Neuronal stem cell (in vitro differentiated cells): ENCODE results near the gene PCSK7.

Experiments
- DNase-seq: peaks from one replicate; pipeline ENCODE4 v3.0.0-alpha.2; 2013; ENCODE audit warnings: low spot score
- H2AFZ ChIP-seq: one replicate; pipeline ENCODE4 v1.6.1; 2013; ENCODE audit warnings: mild to moderate bottlenecking, low read length, inconsistent platforms
- H2AK5ac ChIP-seq: 2 replicates; pipeline ENCODE4 v1.6.1; 2013; ENCODE audit warnings: low read depth, mild to moderate bottlenecking, inconsistent platforms, low read length, moderate library complexity, mixed read lengths
- H2BK120ac ChIP-seq: 2 replicates; pipeline ENCODE4 v1.6.1; 2013; ENCODE audit warnings: low read depth, mild to moderate bottlenecking, inconsistent platforms, low read length, moderate library complexity, mixed read lengths
- H2BK12ac ChIP-seq: one replicate; pipeline ENCODE4 v1.6.1; 2013; ENCODE audit warnings: low read length, inconsistent platforms
- H2BK15ac ChIP-seq: 2 replicates; pipeline ENCODE4 v1.6.1; 2013; ENCODE audit warnings: mild to moderate bottlenecking, low read length, inconsistent platforms, mixed read lengths
- H2BK5ac ChIP-seq: one replicate; pipeline ENCODE4 v1.6.1; 2013; ENCODE audit warnings: inconsistent platforms, mild to moderate bottlenecking, low read length, moderate library complexity
- H3K14ac ChIP-seq: one replicate; pipeline ENCODE4 v1.6.1; 2013; ENCODE audit warnings: low read length, inconsistent platforms
- H3K18ac ChIP-seq: 2 replicates; pipeline ENCODE4 v1.6.1; 2013; ENCODE audit warnings: low read length, inconsistent platforms
- H3K23ac ChIP-seq: 2 replicates; pipeline ENCODE4 v1.6.1; 2013; ENCODE audit warnings: low read depth, mild to moderate bottlenecking, mixed read lengths, low read length, inconsistent platforms; ENCODE audit not compliant: poor library complexity
- H3K27ac ChIP-seq: replicated peaks from 3 replicates; pipeline ENCODE4 v1.5.1; 2013; ENCODE audit warnings: low read length, inconsistent platforms
- H3K27me3 ChIP-seq, 3 experiments: 2 replicates each; pipeline ENCODE4 v1.6.1; 2013; ENCODE audit warnings: low read length in 3 of 3, mild to moderate bottlenecking in 2 of 3, inconsistent platforms in 1 of 3, low read depth in 1 of 3, mixed read lengths in 1 of 3, moderate library complexity in 1 of 3; ENCODE audit not compliant: control insufficient read depth in 3 of 3, insufficient read depth in 3 of 3
- H3K36me3 ChIP-seq, 2 donors: replicated peaks in 1 of 2; 2 replicates each; pipeline ENCODE4 v1.6.1; 2013; ENCODE audit warnings: low read length in 2 of 2; ENCODE audit not compliant: control insufficient read depth in 2 of 2, insufficient read depth in 2 of 2
- H3K4ac ChIP-seq: 2 replicates; pipeline ENCODE4 v1.6.1; 2013; ENCODE audit warnings: inconsistent platforms, mild to moderate bottlenecking, low read length, moderate library complexity
- H3K4me1 ChIP-seq, 2 donors: 1 replicate in 1 of 2; 2 replicates in 1 of 2; pipeline ENCODE4 v1.6.1; 2013; ENCODE audit warnings: low read length in 2 of 2, low read depth in 1 of 2; ENCODE audit not compliant: control insufficient read depth in 2 of 2, insufficient read depth in 1 of 2
- H3K4me2 ChIP-seq: one replicate; pipeline ENCODE4 v1.6.1; 2013; ENCODE audit warnings: mild to moderate bottlenecking, low read length, inconsistent platforms; ENCODE audit not compliant: insufficient read depth, poor library complexity, severe bottlenecking
- H3K4me3 ChIP-seq, 2 donors: 2 replicates each; pipeline ENCODE4 v1.5.1; 2013; ENCODE audit warnings: low read length in 2 of 2, mild to moderate bottlenecking in 2 of 2, inconsistent platforms in 1 of 2, moderate library complexity in 1 of 2
- H3K79me1 ChIP-seq: one replicate; pipeline ENCODE4 v1.6.1; 2013; ENCODE audit warnings: low read depth, mild to moderate bottlenecking, inconsistent platforms, low read length, moderate library complexity
- H3K9ac ChIP-seq: one replicate; pipeline ENCODE4 v1.6.1; 2013; ENCODE audit warnings: mild to moderate bottlenecking, low read depth, low read length, inconsistent platforms; ENCODE audit not compliant: poor library complexity
- H3K9me3 ChIP-seq, 2 donors: replicated peaks in 1 of 2; 2 replicates each; pipeline versions ENCODE3 to v1.6.1; 2013; ENCODE audit warnings: low read length in 2 of 2, mild to moderate bottlenecking in 2 of 2, inconsistent platforms in 1 of 2, low read depth in 1 of 2, mixed read lengths in 1 of 2, moderate library complexity in 1 of 2; ENCODE audit not compliant: control insufficient read depth in 2 of 2, insufficient read depth in 1 of 2
- H4K8ac ChIP-seq: one replicate; pipeline ENCODE4 v1.6.1; 2013; ENCODE audit warnings: low read depth, mild to moderate bottlenecking, inconsistent platforms, low read length, moderate library complexity
- H4K91ac ChIP-seq: one replicate; pipeline ENCODE4 v1.6.1; 2013; ENCODE audit warnings: low read length, low read depth, mild to moderate bottlenecking, inconsistent platforms; ENCODE audit not compliant: poor library complexity
- WGBS, 2 donors: extraction: QIAGEN DNeasy Blood & Tissue Kit; methylation state at CpG; one replicate each; pipeline ENCODE4 v1.1.7; 2013; ENCODE audit warnings: missing lambda C conversion rate in 2 of 2, mixed read lengths in 1 of 2; ENCODE audit not compliant: insufficient read length in 2 of 2, insufficient replicate concordance in 1 of 2; ENCODE audit errors: extremely low coverage in 2 of 2; 5-methylcytosine and 5-hydroxymethylcytosine counted together

The PCSK7 gene

GRCh38 chr11:117248341-117248740 lies 16.5 kb upstream of the PCSK7 start:
- Histone ChIP-seq H3K4ac (no peak overlapping the region), H3K14ac (no peak overlapping the region), H2BK12ac (no peak overlapping the region), H3K9ac (no peak overlapping the region), H3K9me3 (no peaks in the 10 kb centered on the region), H3K79me1 (no peaks in the 10 kb centered on the region), H2BK15ac (no peak overlapping the region), H2AK5ac (no peak overlapping the region), H3K23ac (no peak overlapping the region), H3K36me3 (peaks cover 20 to 81% of the 10 kb centered on the region in 2 donors), H4K8ac (no peak overlapping the region), H4K91ac (no peak overlapping the region), H3K27ac (no peak overlapping the region), H3K18ac (no peak overlapping the region), H3K4me3 (no peak overlapping the region), H3K4me2 (no peak overlapping the region), H3K27me3 (no peaks in the 10 kb centered on the region), H3K4me1 (no peaks in the 10 kb centered on the region), H2BK5ac (no peak overlapping the region), H2AFZ (no peak overlapping the region), H2BK120ac (no peak overlapping the region)
- no peak for DNase-seq
- no CpG with 5 or more reads among the region's 4 CpGs for WGBS, 2 donors

- no CpG with 5 or more reads among the region's 6 CpGs for WGBS, 2 donors
- Histone ChIP-seq H3K27ac (no peak overlapping the region), H3K4me1 (no peaks in the 10 kb centered on the region), H3K4me2 (no peak overlapping the region), H3K14ac (no peak overlapping the region), H4K91ac (no peak overlapping the region), H3K4me3 (no peak overlapping the region), H3K9ac (no peak overlapping the region), H3K79me1 (no peaks in the 10 kb centered on the region), H3K23ac (no peak overlapping the region), H2BK120ac (no peak overlapping the region), H3K18ac (no peak overlapping the region), H2BK15ac (no peak overlapping the region), H2BK5ac (no peak overlapping the region), H3K27me3 (no peaks in the 10 kb centered on the region), H2BK12ac (no peak overlapping the region), H2AK5ac (no peak overlapping the region), H3K9me3 (no peaks in the 10 kb centered on the region), H4K8ac (no peak overlapping the region), H2AFZ (no peak overlapping the region), H3K4ac (no peak overlapping the region), H3K36me3 (peaks cover 19 to 92% of the 10 kb centered on the region in 2 donors)
- no peak for DNase-seq
Observed at GRCh38 chr11:117239295-117239694, 7.4 kb upstream of the PCSK7 start.

- peaks cover 14 to 84% of the 10 kb centered on the region in 2 donors for H3K36me3 ChIP-seq
- H3K9me3 ChIP-seq, result no peaks in the 10 kb centered on the region
- no peak overlapping the region for H4K91ac ChIP-seq
- H2AFZ ChIP-seq, result no peak overlapping the region
- H3K23ac ChIP-seq, result no peak overlapping the region
- no peak overlapping the region for H4K8ac ChIP-seq
- H2BK15ac ChIP-seq, result no peak overlapping the region
- no peaks in the 10 kb centered on the region for H3K27me3 ChIP-seq
- H3K4me1 ChIP-seq, result peaks cover 1 to 2% of the 10 kb centered on the region in 2 donors
- no peak overlapping the region for H2BK5ac ChIP-seq
- H3K9ac ChIP-seq, result no peak overlapping the region
- no peak for DNase-seq
- H3K4me3 ChIP-seq, result no peak overlapping the region
- H3K27ac ChIP-seq, result no peak overlapping the region
- no peak overlapping the region for H3K4me2 ChIP-seq
- no peak overlapping the region for H2BK120ac ChIP-seq
- no peaks in the 10 kb centered on the region for H3K79me1 ChIP-seq
- H3K18ac ChIP-seq, result no peak overlapping the region
- H2AK5ac ChIP-seq, result no peak overlapping the region
- no peak overlapping the region for H3K14ac ChIP-seq
- no peak overlapping the region for H2BK12ac ChIP-seq
- WGBS, 2 donors, result no CpG with 5 or more reads among the region's 5 CpGs
- no peak overlapping the region for H3K4ac ChIP-seq
Observed at GRCh38 chr11:117238221-117238620, 6.3 kb upstream of the PCSK7 start.

GRCh38 chr11:117232911-117233409 lies 1.1 kb upstream of the PCSK7 start:
- Histone ChIP-seq H3K79me1 (peaks cover 2% of the 10 kb centered on the region), H3K14ac (no peak overlapping the region), H3K4ac (no peak overlapping the region), H2AK5ac (peak overlapping the region; percentile 20), H3K4me2 (peak overlapping the region; percentile 77), H3K9me3 (no peaks in the 10 kb centered on the region), H4K91ac (no peak overlapping the region), H2AFZ (peak overlapping the region; percentile 100), H2BK12ac (no peak overlapping the region), H3K27ac (no peak overlapping the region), H2BK120ac (no peak overlapping the region), H3K4me3 (peak overlapping the region; percentile 92 to 99), H3K36me3 (peaks cover 5 to 51% of the 10 kb centered on the region in 2 donors), H3K27me3 (no peaks in the 10 kb centered on the region), H3K18ac (peak overlapping the region; percentile 68), H3K9ac (peak overlapping the region; percentile 82), H3K23ac (no peak overlapping the region), H2BK5ac (no peak overlapping the region), H3K4me1 (peaks cover 1 to 6% of the 10 kb centered on the region in 2 donors), H4K8ac (no peak overlapping the region), H2BK15ac (no peak overlapping the region)
- no CpG with 5 or more reads among the region's 27 CpGs for WGBS, 2 donors
- DNase-seq, result no peak
